ENCODE measurements around the gene FOXD4L6.
"Not testable (repeated sequence)": the region's sequence is repeated elsewhere in the genome, so short reads cannot be mapped to it uniquely, and the experiment has no call there.

FOXD4L6 gene

DNA sequence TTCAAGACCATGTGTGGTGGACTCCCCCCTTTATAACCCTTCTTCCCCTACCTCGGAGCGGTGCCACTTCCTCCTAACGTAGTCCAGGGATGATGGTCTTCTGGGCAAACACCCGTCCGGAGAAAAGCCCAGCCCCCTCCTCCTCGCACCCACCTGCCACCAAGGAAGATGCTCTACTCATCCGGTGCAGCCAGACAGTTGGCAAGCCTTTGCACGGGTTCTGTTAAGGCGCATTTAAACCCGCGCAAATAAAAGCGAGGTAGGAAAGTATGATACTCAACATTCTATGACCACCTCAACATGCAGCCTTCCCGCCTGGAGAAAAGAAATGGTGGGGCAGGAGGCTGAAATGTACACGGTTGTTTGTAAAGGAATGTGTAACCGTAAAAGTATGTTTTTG is at the start of gene FOXD4L6:
TSS of gene FOXD4L6 (minus strand) at position 101 of the 400 bp plus-strand sequence. CDS start 298 bp downstream, outside the sequence.
- FAIRE-seq = not testable (repeated sequence)

DNA sequence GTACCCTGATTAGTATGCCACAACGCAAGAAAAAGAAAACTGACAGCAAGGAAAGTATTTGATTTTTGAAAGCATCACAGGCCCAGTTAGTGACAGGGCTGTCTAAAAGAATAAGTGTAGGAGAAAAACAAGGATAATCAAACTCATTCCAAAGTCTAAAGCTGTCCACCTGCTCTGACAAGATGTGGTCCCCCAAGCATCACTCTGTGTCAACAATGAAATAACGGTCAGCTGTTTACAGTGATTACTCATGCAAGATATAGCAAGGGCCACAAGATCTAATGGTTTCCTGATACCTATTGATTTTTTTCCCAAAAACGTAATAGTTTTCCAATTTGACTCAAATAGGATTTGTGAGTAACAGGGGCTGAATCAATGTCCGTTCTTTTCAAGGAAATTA is 46.5 kb upstream of the FOXD4L6 start:
- FAIRE-seq = not testable (repeated sequence)

DNA sequence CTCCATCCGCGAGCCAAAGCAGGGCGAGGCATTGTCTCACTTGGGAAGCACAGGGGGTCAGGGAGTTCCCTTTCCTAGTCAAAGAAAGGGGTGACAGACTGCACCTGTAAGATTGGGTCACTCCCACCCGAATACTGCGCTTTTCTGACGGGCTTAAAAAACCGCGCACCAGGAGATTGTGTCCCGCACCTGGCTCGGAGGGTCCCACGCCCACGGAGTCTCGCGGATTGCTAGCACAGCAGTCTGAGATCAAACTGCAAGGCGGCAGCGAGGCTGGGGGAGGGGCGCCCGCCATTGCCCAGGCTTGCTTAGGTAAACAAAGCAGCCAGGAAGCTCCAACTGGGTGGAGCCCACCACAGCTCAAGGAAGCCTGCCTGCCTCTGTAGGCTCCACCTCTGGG is 21.6 kb upstream of the FOXD4L6 start:
- FAIRE-seq = not testable (repeated sequence)

DNA sequence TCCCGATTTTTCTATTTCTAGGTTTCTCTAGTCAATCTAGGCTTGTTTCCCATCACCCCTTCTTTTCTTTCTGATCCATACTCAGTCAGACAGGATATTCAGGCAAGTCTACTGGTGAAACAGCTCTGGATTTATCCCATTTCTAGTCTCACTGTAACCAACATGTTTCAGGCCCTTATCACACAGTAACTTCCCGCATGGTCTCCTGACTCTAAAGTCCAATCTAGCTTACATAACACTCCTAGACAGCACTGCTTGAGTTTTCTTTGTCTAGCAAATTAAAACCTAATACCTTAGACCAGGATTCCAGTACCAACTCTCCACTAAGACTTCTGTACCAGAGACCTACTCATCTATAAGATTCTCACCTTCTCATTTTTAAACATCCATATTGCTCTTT is 13.4 kb upstream of the FOXD4L6 start:
- FAIRE-seq = not testable (repeated sequence)

DNA sequence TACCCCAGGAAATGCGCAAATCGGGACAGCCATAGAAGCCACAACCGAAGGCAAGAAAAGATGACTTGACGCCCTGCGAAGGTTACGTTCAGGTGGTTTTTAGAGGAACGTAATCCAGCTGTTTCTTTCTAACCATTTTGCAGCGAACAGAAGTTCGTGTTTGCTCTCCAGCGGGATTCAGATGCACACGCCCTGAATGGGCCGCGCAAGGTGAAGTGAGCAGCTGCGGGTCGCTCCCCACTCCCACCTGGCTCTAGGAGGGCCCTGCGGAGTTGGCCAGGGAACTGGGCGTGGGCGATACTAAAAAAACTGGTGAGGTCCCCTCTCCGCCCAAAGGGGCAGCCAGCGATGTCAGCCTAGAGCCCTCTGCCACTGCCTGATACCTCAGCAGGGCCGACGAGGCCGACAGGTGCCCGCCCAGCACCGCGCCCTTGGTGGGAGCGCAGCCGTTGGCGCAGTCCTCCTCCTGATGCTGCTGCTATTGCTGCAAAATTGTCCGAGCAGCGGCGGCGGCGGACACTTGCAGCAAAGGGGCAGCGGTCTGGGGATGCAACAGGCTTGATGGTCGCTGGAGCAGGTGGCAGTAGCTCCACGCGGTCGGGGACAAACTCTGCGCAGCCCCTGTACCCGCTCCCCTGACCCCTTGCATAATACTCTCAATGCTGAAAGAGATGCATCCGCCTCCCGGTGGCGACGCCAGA is 1.6 kb downstream of the FOXD4L6 start:
- not testable (repeated sequence) for FAIRE-seq

DNA sequence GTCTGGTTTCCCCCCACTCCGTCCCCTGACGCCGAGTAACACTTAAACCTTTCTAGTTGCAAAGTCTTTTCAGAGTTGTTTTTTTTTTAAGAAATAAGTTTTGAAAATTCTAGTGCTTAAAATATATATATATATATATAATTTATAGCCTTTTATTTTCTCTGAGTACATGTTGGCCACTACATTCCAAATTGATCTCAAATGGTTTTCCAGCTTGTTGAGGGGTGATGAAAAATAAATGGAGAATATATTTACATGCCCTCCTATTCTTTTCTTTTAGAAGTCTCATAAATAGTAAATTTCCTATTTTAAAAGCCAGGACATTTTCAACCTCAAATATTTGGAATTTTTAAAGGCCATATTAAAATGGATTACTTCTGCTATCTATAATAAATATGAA is 2.5 kb downstream of the FOXD4L6 start:
- FAIRE-seq = not testable (repeated sequence)

DNA sequence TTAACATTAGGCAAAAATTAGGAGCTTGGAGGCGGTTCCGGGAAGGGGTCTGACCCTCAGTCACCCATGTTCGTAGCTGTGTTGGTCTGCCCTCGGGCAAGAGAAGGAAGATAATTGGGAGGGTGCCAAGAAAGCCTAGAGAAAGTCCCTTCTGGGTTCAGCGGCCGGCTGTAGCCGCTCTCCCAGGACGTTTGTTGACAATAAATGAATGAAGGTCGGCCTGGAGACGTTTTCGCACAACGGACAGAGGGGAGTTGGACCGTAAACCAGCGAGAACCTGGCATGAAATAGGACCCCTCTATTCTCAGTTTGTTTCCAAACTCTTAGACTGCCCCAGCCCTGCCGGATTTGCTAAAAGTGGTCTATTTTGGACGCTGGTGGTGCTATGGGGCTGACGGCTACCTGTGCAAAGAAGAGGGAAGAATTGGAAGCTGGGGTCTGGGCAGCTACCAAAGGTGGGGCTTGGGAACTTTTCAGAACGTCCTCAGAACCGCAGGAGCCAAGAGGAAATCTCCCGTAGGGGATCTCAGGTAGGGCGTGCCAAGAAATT is 3.3 kb downstream of the FOXD4L6 start:
- not testable (repeated sequence) for FAIRE-seq

DNA sequence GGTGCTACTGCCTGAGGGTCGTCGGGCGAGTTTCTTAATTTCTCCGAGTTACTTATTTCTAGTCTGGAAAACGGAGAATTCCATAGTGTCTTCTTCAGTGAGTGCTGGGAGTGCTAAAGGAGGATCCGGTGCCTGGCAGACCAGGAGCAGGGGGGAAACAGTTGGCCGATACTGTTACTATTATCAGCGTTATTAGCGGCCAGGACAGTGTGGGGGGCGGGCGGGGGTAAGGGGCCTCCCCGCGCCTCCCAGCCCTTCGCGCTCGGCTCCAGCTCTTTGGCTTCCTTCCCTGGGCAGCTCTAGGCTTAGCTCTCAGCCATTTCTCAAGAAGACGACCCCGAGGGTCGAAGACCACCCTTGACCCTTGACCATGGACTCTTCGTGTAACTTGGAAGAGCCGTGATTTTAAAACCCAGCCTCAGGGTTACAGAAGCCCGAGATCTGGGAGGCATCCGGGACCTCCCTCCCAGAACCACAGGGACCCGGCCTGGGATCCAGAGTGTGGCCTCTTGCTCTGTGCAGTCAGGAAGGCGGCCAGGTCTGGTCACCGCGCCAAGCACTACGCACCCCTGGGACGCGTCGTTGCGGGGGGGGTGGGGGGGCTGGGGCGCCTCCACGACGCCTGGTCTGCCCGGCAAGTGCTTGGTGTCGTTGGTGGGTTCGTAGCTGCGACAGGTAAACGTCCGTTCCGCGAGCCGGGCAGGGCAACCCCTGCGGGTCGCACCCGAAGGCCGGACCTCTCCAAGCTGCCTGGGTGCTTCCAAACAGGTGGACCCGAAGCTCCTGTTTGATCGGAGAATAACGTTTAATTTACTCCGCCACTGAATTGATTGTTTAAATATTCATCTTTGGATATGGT is 4.0 kb downstream of the FOXD4L6 start:
- not testable (repeated sequence) for FAIRE-seq

DNA sequence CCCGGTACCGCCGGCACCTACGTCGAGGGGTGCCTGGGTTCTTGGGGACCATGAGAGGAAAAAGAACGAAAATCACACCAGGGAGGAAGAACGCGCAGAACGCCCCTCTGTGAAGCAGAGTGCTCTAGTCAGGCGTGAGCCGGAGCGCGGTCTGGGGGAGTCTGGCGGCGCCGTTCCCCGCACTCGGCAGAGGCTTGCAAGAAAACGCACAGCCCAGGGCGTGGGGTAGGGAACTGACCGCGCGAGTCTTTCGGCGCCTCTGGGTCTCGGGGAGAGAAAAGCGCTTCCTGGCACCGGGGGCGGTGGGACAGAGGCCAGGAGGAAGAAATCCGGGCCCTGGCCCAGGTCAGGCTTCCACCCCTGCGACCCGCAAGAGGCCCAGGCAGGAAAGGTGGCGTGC is 4.7 kb downstream of the FOXD4L6 start:
- FAIRE-seq = not testable (repeated sequence)

DNA sequence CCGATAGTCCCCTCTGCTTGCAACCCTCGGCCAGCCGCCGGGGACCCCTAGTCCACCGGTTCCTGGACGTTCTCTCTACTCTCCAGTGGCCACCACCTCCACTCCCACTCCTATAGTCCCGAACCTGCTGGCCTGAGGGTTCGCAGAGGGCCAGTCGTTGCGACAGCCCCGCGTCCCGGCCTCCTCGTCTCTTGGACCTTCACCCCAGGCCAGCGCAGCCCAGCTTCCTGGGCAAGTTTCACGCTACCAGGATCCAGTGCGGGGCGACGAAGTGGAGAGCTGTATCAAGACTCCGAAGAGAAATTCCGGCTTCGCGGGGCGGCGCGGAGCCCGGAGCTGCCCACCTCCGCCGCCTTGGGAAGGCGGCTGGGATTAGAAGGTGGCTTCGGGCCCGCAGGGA is 5.1 kb downstream of the FOXD4L6 start:
- not testable (repeated sequence) for FAIRE-seq

DNA sequence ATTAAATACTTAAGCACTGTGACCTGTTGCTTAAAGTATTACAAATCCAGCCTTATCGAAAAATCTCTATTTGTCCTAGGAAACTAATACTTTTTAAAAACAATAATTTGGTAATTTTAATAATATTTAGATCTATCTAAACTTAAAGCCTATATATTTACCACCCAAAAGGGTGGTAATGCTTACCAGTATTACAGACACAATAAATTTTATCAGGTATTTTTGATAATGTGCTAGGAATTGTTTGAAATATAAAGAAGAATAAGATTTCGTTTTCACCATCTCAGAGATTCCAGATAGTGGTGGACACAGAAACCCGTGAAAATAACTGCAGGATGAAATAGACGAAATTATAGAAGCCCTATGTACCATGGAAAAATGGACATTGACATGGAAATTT is 7.8 kb downstream of the FOXD4L6 start:
- not testable (repeated sequence) for FAIRE-seq

DNA sequence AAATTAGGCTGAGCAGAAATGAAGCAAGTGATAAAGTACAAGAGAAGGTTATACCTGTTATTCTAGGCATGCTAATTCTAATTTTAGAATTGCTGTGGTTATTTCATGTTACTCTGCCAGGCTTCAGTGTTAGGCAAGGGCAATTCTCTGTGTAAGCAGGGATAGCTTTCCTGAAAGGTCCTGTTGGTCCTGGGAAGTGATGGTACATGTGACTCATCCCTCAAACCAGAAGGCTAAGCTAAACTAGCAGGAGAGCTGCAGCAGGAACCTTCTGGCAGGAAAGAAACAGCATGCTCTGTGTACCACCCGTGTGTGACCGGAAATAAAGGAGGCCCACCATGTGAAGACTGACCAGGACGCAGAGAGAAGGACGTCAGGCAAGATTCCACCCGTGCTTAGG is 8.8 kb downstream of the FOXD4L6 start:
- not testable (repeated sequence) for FAIRE-seq

DNA sequence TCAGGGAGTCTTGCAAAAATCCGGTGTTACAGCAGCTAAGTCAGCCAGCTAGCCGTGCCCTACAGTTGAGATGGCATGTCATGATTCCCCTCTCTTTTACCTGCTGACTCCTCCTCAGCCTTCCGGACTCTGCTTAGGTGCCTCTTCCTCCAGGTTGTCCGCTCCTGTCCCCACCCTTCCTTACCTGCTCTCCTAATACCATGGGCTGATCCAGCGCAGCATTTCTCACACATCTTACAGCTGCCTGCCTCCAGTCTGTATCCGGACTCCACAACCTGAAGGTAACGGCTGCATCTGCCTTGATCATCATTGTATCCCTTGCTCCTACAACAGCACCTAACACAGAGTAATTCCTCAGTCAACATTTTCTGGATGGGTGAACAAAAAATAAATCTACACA is 9.2 kb downstream of the FOXD4L6 start:
- not testable (repeated sequence) for FAIRE-seq

DNA sequence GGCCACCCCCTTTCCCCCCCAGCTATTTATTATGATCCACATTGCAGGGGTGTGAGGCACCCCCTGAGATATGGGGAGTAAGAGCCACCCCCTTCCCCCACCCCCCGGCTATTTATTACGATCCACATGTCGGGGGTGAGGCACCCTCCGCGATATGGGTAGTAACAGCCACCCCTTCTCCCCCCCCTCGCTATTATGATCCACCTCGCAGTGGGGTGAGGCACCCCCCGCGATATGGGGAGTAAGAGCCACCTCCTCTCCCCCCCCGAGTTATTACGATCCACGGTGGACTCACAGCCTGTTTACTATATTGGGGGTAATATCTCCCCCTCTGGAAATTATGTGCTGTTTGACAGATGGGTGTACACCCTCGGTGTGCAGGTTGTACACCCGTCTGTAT is 15.1 kb downstream of the FOXD4L6 start:
- FAIRE-seq = not testable (repeated sequence)

DNA sequence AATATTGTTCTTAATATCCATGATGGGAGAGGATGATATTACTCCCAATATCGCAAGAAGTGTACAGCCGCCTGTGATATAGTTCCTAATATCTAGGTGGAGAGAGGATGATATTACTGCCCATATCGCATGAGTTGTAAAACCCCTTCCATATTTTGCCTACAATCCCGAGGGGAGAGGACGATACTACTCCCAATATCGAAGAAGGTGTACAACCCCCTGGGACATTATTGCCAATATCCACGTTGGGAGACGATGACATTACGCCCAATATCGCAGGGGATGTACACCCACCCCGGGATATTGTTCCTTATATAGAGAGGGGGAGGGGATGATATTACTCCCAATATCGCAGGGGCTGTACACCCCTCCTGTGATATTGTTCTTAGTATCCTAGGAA is 17.1 kb downstream of the FOXD4L6 start:
- not testable (repeated sequence) for FAIRE-seq

DNA sequence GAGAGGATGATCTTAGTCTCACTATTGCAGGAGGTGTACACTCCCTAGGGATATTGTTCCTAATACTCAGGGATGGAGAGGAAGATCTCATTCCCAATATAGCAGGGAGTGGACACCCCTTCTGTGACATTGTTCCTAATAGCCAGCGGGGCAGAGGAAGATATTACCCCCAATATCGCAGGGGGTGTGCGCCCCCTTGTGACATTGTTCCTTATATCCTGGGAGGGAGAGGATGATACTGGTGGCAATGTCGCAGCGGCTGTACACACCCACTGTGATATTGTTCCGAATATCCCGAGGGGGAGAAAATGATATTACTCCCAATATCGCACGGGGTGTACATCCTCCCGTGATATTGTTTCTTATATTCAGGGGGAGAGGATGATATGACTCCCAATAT is 17.6 kb downstream of the FOXD4L6 start:
- not testable (repeated sequence) for FAIRE-seq

DNA sequence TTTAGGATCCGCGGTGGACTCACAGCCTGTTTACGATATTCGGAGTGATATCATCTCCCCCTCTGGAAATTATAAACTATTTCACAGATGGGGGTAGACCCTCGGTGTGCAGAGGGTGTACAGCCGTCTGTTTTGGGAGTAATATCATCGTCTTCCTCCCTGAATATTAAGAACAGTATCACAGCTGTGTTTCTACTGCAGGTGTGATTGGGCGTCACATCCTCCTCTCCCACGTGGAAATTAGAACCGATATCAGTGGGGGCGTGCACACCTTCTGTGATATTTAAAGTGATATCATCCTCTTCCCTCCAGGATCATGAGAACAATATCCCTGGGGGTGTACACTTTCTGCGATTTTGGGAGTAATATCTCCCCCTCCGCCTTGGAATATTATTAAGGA is 19.2 kb downstream of the FOXD4L6 start:
- not testable (repeated sequence) for FAIRE-seq

DNA sequence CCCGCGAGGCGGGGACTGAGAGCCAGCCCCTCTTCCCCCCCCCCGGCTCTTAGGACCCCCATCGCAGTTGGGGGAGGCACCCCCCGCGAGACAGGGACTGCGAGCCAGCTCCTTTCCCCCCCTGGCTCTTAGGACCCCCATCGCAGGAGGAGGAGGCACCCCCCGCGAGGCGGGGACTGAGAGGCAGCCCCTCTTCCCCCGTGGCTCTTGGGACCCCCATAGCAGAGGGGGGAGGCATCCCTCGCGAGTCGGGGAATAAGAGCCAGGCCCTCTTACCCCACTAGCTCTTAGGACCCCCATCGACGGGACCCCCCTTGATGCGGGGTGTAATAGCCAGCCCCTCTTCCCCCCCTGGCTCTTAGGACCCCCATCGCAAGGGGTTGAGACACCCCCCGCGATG is 19.7 kb downstream of the FOXD4L6 start:
- FAIRE-seq = not testable (repeated sequence)

DNA sequence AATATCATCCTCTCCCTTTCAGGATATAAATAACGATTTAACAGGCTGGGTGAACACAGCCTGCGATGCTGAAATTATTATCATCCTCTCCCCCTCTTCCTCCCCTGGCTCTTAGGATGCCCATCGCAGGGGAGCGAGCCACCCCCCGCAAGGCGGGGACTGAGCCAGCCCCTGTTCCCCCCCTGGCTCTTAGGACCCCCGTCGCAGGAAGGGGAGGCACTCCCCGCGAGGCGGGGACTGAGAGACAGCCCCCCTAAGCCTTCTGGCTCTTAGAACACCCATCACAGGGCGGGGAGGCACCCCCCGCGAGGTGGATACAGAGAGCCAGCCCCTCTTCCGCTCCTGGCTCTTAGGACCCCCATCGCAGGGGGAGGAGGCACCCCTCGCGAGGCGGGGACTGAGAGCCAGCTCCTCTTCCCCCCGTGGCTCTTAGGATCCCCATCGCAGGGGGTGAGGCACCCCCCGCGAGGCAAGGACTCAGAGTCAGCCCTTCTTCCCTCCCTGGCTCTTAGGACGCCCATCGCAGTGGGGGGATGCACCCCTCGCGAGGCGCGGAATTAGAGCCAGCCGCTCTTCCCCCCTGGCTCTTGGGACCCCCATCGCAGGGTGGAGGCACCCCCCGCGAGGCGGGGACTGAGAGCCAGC is 21.9 kb downstream of the FOXD4L6 start:
- FAIRE-seq = not testable (repeated sequence)

DNA sequence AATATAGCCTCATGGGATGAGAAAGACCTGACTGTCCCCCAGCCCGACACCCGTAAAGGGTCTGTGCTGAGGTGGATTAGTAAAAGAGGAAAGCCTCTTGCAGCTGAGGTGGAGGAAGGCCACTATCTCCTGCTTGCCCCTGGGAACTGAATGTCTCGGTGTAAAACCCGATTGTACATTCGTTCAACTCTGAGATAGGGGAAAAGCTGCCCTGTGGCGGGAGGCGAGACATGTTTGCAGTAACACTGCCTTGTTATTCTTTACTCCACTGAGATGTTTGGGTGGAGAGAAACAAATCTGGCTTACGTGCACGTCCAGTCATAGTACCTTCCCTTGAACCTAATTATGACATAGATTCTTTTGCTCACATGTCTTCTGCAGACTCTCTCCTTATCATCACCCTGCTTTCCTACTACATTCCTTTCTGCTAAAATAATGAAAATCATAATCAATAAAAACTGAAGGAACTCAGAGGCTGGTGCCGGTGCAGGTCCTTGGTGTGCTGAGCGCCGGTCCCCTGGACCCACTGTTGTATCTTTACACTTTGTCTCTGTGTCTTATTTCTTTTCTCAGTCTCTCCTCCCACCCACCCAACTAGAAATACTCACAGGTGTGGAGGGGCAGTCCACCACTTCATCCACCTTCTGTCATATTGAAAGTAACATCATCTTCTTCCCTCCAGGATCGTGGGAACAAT is 22.8 kb downstream of the FOXD4L6 start:
- FAIRE-seq = not testable (repeated sequence)

DNA sequence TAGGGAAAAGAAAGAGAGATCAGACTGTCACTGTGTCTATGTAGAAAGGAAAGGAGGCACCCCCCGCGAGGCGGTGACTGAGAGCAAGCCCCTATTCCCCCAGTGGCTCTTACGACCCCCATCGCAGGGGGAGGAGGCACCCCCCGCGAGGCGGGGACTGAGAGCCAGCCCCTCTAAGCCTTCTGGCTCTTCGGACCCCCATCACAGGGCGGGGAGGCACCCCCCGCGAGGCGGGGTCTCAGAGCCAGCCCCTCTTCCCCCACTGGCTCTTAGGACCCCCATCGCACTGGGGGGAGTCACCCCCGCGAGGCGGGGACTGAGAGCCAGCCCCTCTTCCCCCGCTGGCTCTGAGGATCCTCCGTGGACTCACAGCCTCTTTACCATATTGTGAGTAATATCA is 23.9 kb downstream of the FOXD4L6 start:
- not testable (repeated sequence) for FAIRE-seq

DNA sequence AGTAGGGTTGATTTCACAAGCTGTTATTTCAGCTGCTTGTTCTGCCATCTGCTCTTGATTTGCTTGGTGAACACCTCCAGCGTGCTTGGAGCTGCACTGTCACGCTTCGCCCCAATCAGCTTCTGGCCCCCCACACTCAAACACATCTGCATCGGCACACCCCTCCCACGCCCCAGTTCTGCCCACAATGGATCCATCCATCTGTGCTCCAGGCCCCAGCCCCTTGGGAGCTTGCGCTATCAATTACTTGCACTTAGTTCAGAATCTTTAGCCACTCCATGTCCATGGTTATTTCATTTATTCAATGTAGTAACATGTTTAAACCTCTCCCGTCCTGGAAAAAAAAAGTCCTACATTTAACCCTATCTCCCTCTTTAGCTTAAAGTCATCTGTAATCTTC is 28.0 kb downstream of the FOXD4L6 start:
- not testable (repeated sequence) for FAIRE-seq
